Measurements from ENCODE around the gene ACAN.

The ACAN gene

GRCh38 chr15:88812133-88812532, 8.9 kb downstream of the ACAN start:
- TF ChIP-seq CTCF (conservative IDR thresholded peaks at IDR 0.05) = no peak

GRCh38 chr15:88813960-88814359, 10.7 kb downstream of the ACAN start:
- no peak overlapping the region for H3K27ac ChIP-seq
- no peak for TF ChIP-seq CTCF (conservative IDR thresholded peaks at IDR 0.05)

More at GRCh38 chr15:88812133-88812532, 8.9 kb downstream of the ACAN start:
- H3K27ac ChIP-seq = no peak overlapping the region

- TF ChIP-seq CTCF (conservative IDR thresholded peaks at IDR 0.05) = no peak
- no peak overlapping the region for H3K27ac ChIP-seq
Observed at GRCh38 chr15:88814393-88814792, 11.2 kb downstream of the ACAN start.

- TF ChIP-seq CTCF (conservative IDR thresholded peaks at IDR 0.05) = no peak
- H3K27ac ChIP-seq = no peak overlapping the region
Observed at GRCh38 chr15:88818920-88819319, 15.7 kb downstream of the ACAN start.

- no peak for TF ChIP-seq CTCF (conservative IDR thresholded peaks at IDR 0.05)
- no peak overlapping the region for H3K27ac ChIP-seq
Observed at GRCh38 chr15:88821993-88822392, 18.8 kb downstream of the ACAN start.

- no peak for TF ChIP-seq CTCF (conservative IDR thresholded peaks at IDR 0.05)
- no peak overlapping the region for H3K27ac ChIP-seq
Observed at GRCh38 chr15:88828791-88829190, 25.6 kb downstream of the ACAN start.

- TF ChIP-seq CTCF (conservative IDR thresholded peaks at IDR 0.05) = no peak
- no peak overlapping the region for H3K27ac ChIP-seq
Observed at GRCh38 chr15:88830016-88830415, 26.8 kb downstream of the ACAN start.

Measured in VCaP (cell line).